GM23338 (cell line): ENCODE measurements around the gene EHD2.

ENCODE experiments used
- CREB1 ChIP-seq: fragments of 250-450 bp; sonication (Bioruptor Pico); IDR thresholded peaks from 2 replicates; pipeline ENCODE4 v1.5.0; 2020; ENCODE audit warnings: low read depth, mild to moderate bottlenecking, moderate library complexity
- CTCF ChIP-seq, 2 experiments: fragments of 200-600 bp in 1 of 2; sonication (generic) in 1 of 2; conservative IDR thresholded peaks; 2 replicates each; pipeline versions ENCODE4 v1.5.1 to v1.6.1; 2016 to 2017; ENCODE audit warnings: antibody characterized with exemption in 2 of 2, low read depth in 2 of 2, mild to moderate bottlenecking in 2 of 2, moderate library complexity in 1 of 2
- EZH2 ChIP-seq: fragments of 200-600 bp; sonication (generic); IDR thresholded peaks from one replicate; pipeline ENCODE4 v1.8.0; 2017; ENCODE audit warnings: antibody characterized with exemption, mild to moderate bottlenecking, low read depth; ENCODE audit not compliant: unreplicated experiment
- EZH2phosphoT487 ChIP-seq: fragments of 200-600 bp; sonication (generic); IDR thresholded peaks from one replicate; pipeline ENCODE4 v1.8.1; 2018; ENCODE audit warnings: antibody characterized with exemption; ENCODE audit not compliant: unreplicated experiment
- JUNB ChIP-seq: IDR thresholded peaks from one replicate; pipeline ENCODE4 v1.6.1; 2016; ENCODE audit warnings: antibody characterized with exemption; ENCODE audit not compliant: unreplicated experiment
- POLR2AphosphoS5 ChIP-seq: IDR thresholded peaks from 2 replicates; pipeline ENCODE4 v1.6.1; 2016; ENCODE audit warnings: antibody characterized with exemption, low read depth
- REST ChIP-seq: IDR thresholded peaks from one replicate; pipeline ENCODE4 v1.6.1; 2018; ENCODE audit warnings: antibody characterized with exemption; ENCODE audit not compliant: unreplicated experiment
- ZNF462 ChIP-seq: fragments of 250-450 bp; sonication (Bioruptor Pico); IDR thresholded peaks from 2 replicates; pipeline ENCODE4 v1.5.0; 2020; ENCODE audit warnings: mild to moderate bottlenecking, moderate library complexity

- TF ChIP-seq CTCF (conservative IDR thresholded peaks at IDR 0.05; ENCODE audit: low read depth in 2 of 2) (no peak), EZH2 (no peak), POLR2AphosphoS5 (no peak), ZNF462 (CRISPR knock-in tag) (no peak), REST (no peak), EZH2phosphoT487 (no peak), CREB1 (CRISPR knock-in tag) (no peak), JUNB (no peak)
Measured at GRCh38 chr19:47698631-47699359, 14.4 kb upstream of the EHD2 start.
